ENCODE data around the gene SPATA18.
"Not testable (repeated sequence)": the region's sequence is repeated elsewhere in the genome, so short reads cannot be mapped to it uniquely, and the experiment has no call there.

Gene SPATA18

GRCh38 chr4:52052475-52052780 lies 1.3 kb downstream of the SPATA18 start:
- DNase-seq (ENCODE audit: low read depth), result no peak

GRCh38 chr4:52054254-52054653 lies 3.1 kb downstream of the SPATA18 start:
- DNase-seq (ENCODE audit: low read depth), result no peak

GRCh38 chr4:52057196-52057595 lies 6.1 kb downstream of the SPATA18 start:
- DNase-seq (ENCODE audit: low read depth), result no peak

GRCh38 chr4:52058275-52058674 lies 7.2 kb downstream of the SPATA18 start:
- DNase-seq (ENCODE audit: low read depth), result no peak

GRCh38 chr4:52059372-52059771 lies 8.3 kb downstream of the SPATA18 start:
- DNase-seq (ENCODE audit: low read depth), result no peak

GRCh38 chr4:52069571-52069970 lies 18.5 kb downstream of the SPATA18 start:
- no peak for DNase-seq (ENCODE audit: low read depth)

GRCh38 chr4:52071791-52072546 lies 20.9 kb downstream of the SPATA18 start:
- DNase-seq (ENCODE audit: low read depth), result no peak

- DNase-seq (ENCODE audit: low read depth), result no peak
Observed at GRCh38 chr4:52076731-52077130, 25.6 kb downstream of the SPATA18 start.

GRCh38 chr4:52079659-52080058 lies 28.6 kb downstream of the SPATA18 start:
- DNase-seq (ENCODE audit: low read depth), result no peak

GRCh38 chr4:52081216-52081615 lies 30.1 kb downstream of the SPATA18 start:
- no peak for DNase-seq (ENCODE audit: low read depth)

GRCh38 chr4:52086425-52086824 lies 35.3 kb downstream of the SPATA18 start:
- DNase-seq (ENCODE audit: low read depth), result not testable (repeated sequence)

- no peak for DNase-seq (ENCODE audit: low read depth)
Observed at GRCh38 chr4:52091801-52092200, 40.7 kb downstream of the SPATA18 start.

- no peak for DNase-seq (ENCODE audit: low read depth)
Observed at GRCh38 chr4:52093466-52093865, 42.4 kb downstream of the SPATA18 start.

- no peak for DNase-seq (ENCODE audit: low read depth)
Observed at GRCh38 chr4:52094376-52095145, 43.5 kb downstream of the SPATA18 start.

GRCh38 chr4:52095374-52095773 lies 44.3 kb downstream of the SPATA18 start:
- DNase-seq (ENCODE audit: low read depth), result no peak

- no peak for DNase-seq (ENCODE audit: low read depth)
Observed at GRCh38 chr4:52096048-52096447, 44.9 kb downstream of the SPATA18 start.

- no peak for DNase-seq (ENCODE audit: low read depth)
Observed at GRCh38 chr4:52098618-52099017, 47.5 kb downstream of the SPATA18 start.

- DNase-seq (ENCODE audit: low read depth), result no peak
Observed at GRCh38 chr4:52099860-52100461, 48.9 kb downstream of the SPATA18 start.

GRCh38 chr4:52102587-52102986 lies 51.5 kb downstream of the SPATA18 start:
- no peak for DNase-seq (ENCODE audit: low read depth)

- DNase-seq (ENCODE audit: low read depth), result no peak
Observed at GRCh38 chr4:52103319-52103718, 52.2 kb downstream of the SPATA18 start.

GRCh38 chr4:52105276-52105675 lies 54.2 kb downstream of the SPATA18 start:
- DNase-seq (ENCODE audit: low read depth), result no peak

- no peak for DNase-seq (ENCODE audit: low read depth)
Observed at GRCh38 chr4:52106191-52106590, 55.1 kb downstream of the SPATA18 start.

GRCh38 chr4:52106660-52107059 lies 55.6 kb downstream of the SPATA18 start:
- no peak for DNase-seq (ENCODE audit: low read depth)

Measured in HS-27A (cell line).